Psoas muscle (tissue), 7 donors: Measurements from ENCODE around the gene ZC3H6. TPM values are rescaled to one million over a fixed set of nuclear protein-coding genes. Genes with fewer than 3 reads are reported as not detected.

Source experiments
- polyA plus RNA-seq, 3 donors: library from polyadenylated mRNA; stranded (reverse); fragments of 200-250 nt; gene quantifications; one replicate each; pipeline ENCODE4 v1.2.3, GENCODE V29; 2013
- total RNA-seq, 4 donors: library from RNA; stranded (reverse); fragmentation: NEBNext Ultra II Directional in 2 of 4; extraction: Animal tissue kit (Norgen Biotek cat#: 25700) in 2 of 4; gene quantifications; one replicate each; pipeline versions ENCODE4 v1.2.1 to v1.2.4, GENCODE V29; 2021 to 2023
- donor health status: healthy with polysubstance abuse.
- donor health status: DM: no; HTN: no; CAD: no; lungs with moderate emphysema.
- donor health status: Bipolar disorder and iron deficiency.
- donor health status: healthy.
- donor health status: DM: no; HTN: no; CAD: no.
- donor health status: DM: no; HTN: no; CAD: no.
- donor health status: DM: yes; HTN: yes; CAD: no.

ZC3H6 gene
- total and polyA plus RNA-seq, 7 donors = 0.81 to 14.6 (median 11.2) TPM

Other genes starting within 250 kb of the ZC3H6 start
- gene TMEM87B, start 220.3 kb upstream of the ZC3H6 start, total RNA-seq = 1 to 10 TPM; 3.0 to 6.0 (median 3.9) TPM
- 1 to 10 TPM; 1.7 to 3.2 (median 3.1) TPM for gene TMEM87B, start 220.3 kb upstream of the ZC3H6 start, polyA plus RNA-seq
- 1 to 10 TPM in 1 of 4 donors, under 1 TPM in 3; 0.26 to 1.2 (median 0.80) TPM for gene FBLN7, start 137.2 kb upstream of the ZC3H6 start, total RNA-seq
- gene FBLN7, start 137.2 kb upstream of the ZC3H6 start, polyA plus RNA-seq = under 1 TPM; 0.18 to 0.31 (median 0.23) TPM
- 10 to 100 TPM; 11.1 to 22.5 (median 15.5) TPM for gene ZC3H8, start 20.6 kb upstream of the ZC3H6 start, total RNA-seq
- gene ZC3H8, start 20.6 kb upstream of the ZC3H6 start, polyA plus RNA-seq = 10 to 100 TPM in 1 of 3 donors, 1 to 10 TPM in 2; 8.3 to 17.6 (median 9.3) TPM
- 1 to 10 TPM; 5.8 to 8.1 (median 6.2) TPM for gene RGPD8, start 158.0 kb downstream of the ZC3H6 start, total RNA-seq
- gene RGPD8, start 158.0 kb downstream of the ZC3H6 start, polyA plus RNA-seq = 1 to 10 TPM in 2 of 3 donors, not detected in 1; 1.2 to 3.5 TPM
- 10 to 100 TPM; 44.1 to 72.0 (median 51.3) TPM for gene TTL, start 206.6 kb downstream of the ZC3H6 start, total RNA-seq
- 10 to 100 TPM; 19.0 to 49.8 (median 23.8) TPM for gene TTL, start 206.6 kb downstream of the ZC3H6 start, polyA plus RNA-seq